ENCODE measurements around the gene KRTAP5-9.
"Not testable (repeated sequence)": the region's sequence is repeated elsewhere in the genome, so short reads cannot be mapped to it uniquely, and the experiment has no call there.

KRTAP5-9 gene

GRCh38 chr11:71564430-71564829 is 16.2 kb downstream of the KRTAP5-9 start:
- DNase-seq = no peak

GRCh38 chr11:71565263-71565662 is 17.0 kb downstream of the KRTAP5-9 start, which contains the start of gene KRTAP5-10:
TSS of gene KRTAP5-10 (plus strand) at chr11:71565563. CDS start at chr11:71565588, 25 bp downstream.
- DNase-seq = no peak

- DNase-seq = no peak
These were observed 17.9 kb downstream of the KRTAP5-9 start for GRCh38 chr11:71566081-71566620.

- not testable (repeated sequence) for DNase-seq
These were observed 18.7 kb downstream of the KRTAP5-9 start for GRCh38 chr11:71566626-71567599.

- DNase-seq = not testable (repeated sequence)
These were observed 19.4 kb downstream of the KRTAP5-9 start for GRCh38 chr11:71567633-71568032.

- DNase-seq = no peak
These were observed 20.6 kb downstream of the KRTAP5-9 start for GRCh38 chr11:71568704-71569349.

- DNase-seq = not testable (repeated sequence)
These were observed 23.1 kb downstream of the KRTAP5-9 start for GRCh38 chr11:71571101-71571850.

- DNase-seq = no peak
These were observed 24.6 kb downstream of the KRTAP5-9 start for GRCh38 chr11:71572811-71573210.

- peak; percentile 3 for DNase-seq
These were observed 26.2 kb downstream of the KRTAP5-9 start for GRCh38 chr11:71574418-71574817.

- no peak for DNase-seq
These were observed 27.7 kb downstream of the KRTAP5-9 start for GRCh38 chr11:71575723-71576424.

- DNase-seq = not testable (repeated sequence)
These were observed 28.7 kb downstream of the KRTAP5-9 start for GRCh38 chr11:71576688-71577465.

- no peak for DNase-seq
These were observed 29.3 kb downstream of the KRTAP5-9 start for GRCh38 chr11:71577469-71578004.

- not testable (repeated sequence) for DNase-seq
These were observed 31.3 kb downstream of the KRTAP5-9 start for GRCh38 chr11:71579513-71579912.

GRCh38 chr11:71580057-71581003 is 32.1 kb downstream of the KRTAP5-9 start:
- peak; percentile 80 for DNase-seq

- DNase-seq = no peak
These were observed 33.6 kb downstream of the KRTAP5-9 start for GRCh38 chr11:71581826-71582225.

- no peak for DNase-seq
These were observed 34.2 kb downstream of the KRTAP5-9 start, which contains the start of gene KRTAP5-11 for GRCh38 chr11:71582309-71582895. TSS of gene KRTAP5-11 (minus strand) at chr11:71582875. CDS start at chr11:71582837, 38 bp downstream.

GRCh38 chr11:71582969-71583368 is 34.7 kb downstream of the KRTAP5-9 start:
- DNase-seq = not testable (repeated sequence)

- DNase-seq = not testable (repeated sequence)
These were observed 37.5 kb downstream of the KRTAP5-9 start for GRCh38 chr11:71585673-71586072.

GRCh38 chr11:71588314-71588713 is 40.1 kb downstream of the KRTAP5-9 start:
- not testable (repeated sequence) for DNase-seq

Measured in NCI-H1105 treated with DMSO at 0.1 percent for 48 hours (cell line).